Caco-2 (cell line): ENCODE results near the gene SLC7A5. TPM values are rescaled to one million over a fixed set of nuclear protein-coding genes. Genes with fewer than 3 reads are reported as not detected.
A peak's percentile ranks its signal among the peaks of the same experiment; 100 is the strongest.
"Not testable (repeated sequence)": the region's sequence is repeated elsewhere in the genome, so short reads cannot be mapped to it uniquely, and the experiment has no call there.

Experiments
- BruUV-seq: library from RNA; stranded (reverse); fragments of 400-500 nt; replicated peaks from 2 replicates; lab custom pipeline; 2021; lab: Mats Ljungman, UMichigan
- CTCF ChIA-PET: fragments of 300-600 bp; sonication (Branson Sonifier 250); formaldehyde crosslinking; loops from one replicate; lab custom pipeline; 2022; ENCODE audit warnings: antibody characterized with exemption; lab: Charles Lee
- POLR2A ChIA-PET: fragments of 300-600 bp; sonication (Branson Sonifier 250); formaldehyde crosslinking; loops from one replicate; lab custom pipeline; 2022; ENCODE audit warnings: antibody characterized with exemption; lab: Charles Lee
- DNase-seq, 2 experiments: peaks; one replicate each; pipeline versions ENCODE4 v3.0.0 to v3.0.0-alpha.2; 2020 to 2022
- H3K27me3 ChIP-seq: replicated peaks from 2 replicates; pipeline ENCODE4 v1.6.0; 2011; ENCODE audit warnings: low read length; ENCODE audit not compliant: control insufficient read depth, insufficient read depth
- H3K36me3 ChIP-seq: 2 replicates; pipeline ENCODE4 v1.5.1; 2011; ENCODE audit warnings: low read length; ENCODE audit not compliant: control insufficient read depth, insufficient read depth
- H3K4me1 ChIP-seq: fragments of 250-450 bp; sonication (Bioruptor Pico); 2 replicates; pipeline ENCODE4 v1.5.1; 2020; ENCODE audit warnings: mild to moderate bottlenecking
- H3K4me3 ChIP-seq: 2 replicates; pipeline ENCODE4 v1.5.1; 2011; ENCODE audit warnings: low read depth, mild to moderate bottlenecking, control low read depth, low read length
- H3K9me3 ChIP-seq: fragments of 250-450 bp; sonication (Bioruptor Pico); 2 replicates; pipeline ENCODE4 v1.5.1; 2020; ENCODE audit warnings: mild to moderate bottlenecking, moderate library complexity
- H3K27ac Mint-ChIP-seq: one replicate; pipeline ENCODE4 v1.8.0; 2022; ENCODE audit warnings: mixed read lengths; ENCODE audit not compliant: unreplicated experiment
- H3K27me3 Mint-ChIP-seq: one replicate; pipeline ENCODE4 v1.8.0; 2022; ENCODE audit warnings: mixed read lengths; ENCODE audit not compliant: insufficient read depth, unreplicated experiment
- H3K36me3 Mint-ChIP-seq: one replicate; pipeline ENCODE4 v1.8.0; 2022; ENCODE audit warnings: mild to moderate bottlenecking, mixed read lengths; ENCODE audit not compliant: insufficient read depth, unreplicated experiment
- H3K4me1 Mint-ChIP-seq: one replicate; pipeline ENCODE4 v1.8.0; 2022; ENCODE audit warnings: low read depth, mixed read lengths; ENCODE audit not compliant: unreplicated experiment
- H3K4me3 Mint-ChIP-seq: one replicate; pipeline ENCODE4 v1.8.0; 2022; ENCODE audit warnings: mild to moderate bottlenecking, moderate library complexity, mixed read lengths; ENCODE audit not compliant: unreplicated experiment
- H3K9me3 Mint-ChIP-seq: one replicate; pipeline ENCODE4 v1.8.0; 2022; ENCODE audit warnings: mixed read lengths; ENCODE audit not compliant: unreplicated experiment
- intact Hi-C: fragments of 100-400 bp; cut with micrococcal nuclease; formaldehyde crosslinking; loops from one replicate; pipeline ENCODE4 v1.10.0; 2022; ENCODE audit not compliant: unreplicated experiment
- total RNA-seq: library from RNA; stranded (reverse); gene quantifications from 2 replicates; pipeline ENCODE4 v1.2.3, GENCODE V29; 2022
- TF ChIP-seq, protein P1 (sequence below), 2 experiments: fragments of 200-600 bp in 1 of 2; IDR thresholded peaks; 1 replicate in 1 of 2; 2 replicates in 1 of 2; pipeline versions ENCODE4 v1.5.1 to v1.8.0; 2011 to 2022; ENCODE audit warnings: antibody characterized with exemption in 1 of 2, control low read depth in 1 of 2, inconsistent platforms in 1 of 2, low read depth in 1 of 2, low read length in 1 of 2, mild to moderate bottlenecking in 1 of 2, moderate library complexity in 1 of 2; ENCODE audit not compliant: insufficient read depth in 1 of 2, severe bottlenecking in 1 of 2, unreplicated experiment in 1 of 2

The SLC7A5 gene
- total RNA-seq, 1 experiment from 2014 or later: 534 TPM

DNA sequence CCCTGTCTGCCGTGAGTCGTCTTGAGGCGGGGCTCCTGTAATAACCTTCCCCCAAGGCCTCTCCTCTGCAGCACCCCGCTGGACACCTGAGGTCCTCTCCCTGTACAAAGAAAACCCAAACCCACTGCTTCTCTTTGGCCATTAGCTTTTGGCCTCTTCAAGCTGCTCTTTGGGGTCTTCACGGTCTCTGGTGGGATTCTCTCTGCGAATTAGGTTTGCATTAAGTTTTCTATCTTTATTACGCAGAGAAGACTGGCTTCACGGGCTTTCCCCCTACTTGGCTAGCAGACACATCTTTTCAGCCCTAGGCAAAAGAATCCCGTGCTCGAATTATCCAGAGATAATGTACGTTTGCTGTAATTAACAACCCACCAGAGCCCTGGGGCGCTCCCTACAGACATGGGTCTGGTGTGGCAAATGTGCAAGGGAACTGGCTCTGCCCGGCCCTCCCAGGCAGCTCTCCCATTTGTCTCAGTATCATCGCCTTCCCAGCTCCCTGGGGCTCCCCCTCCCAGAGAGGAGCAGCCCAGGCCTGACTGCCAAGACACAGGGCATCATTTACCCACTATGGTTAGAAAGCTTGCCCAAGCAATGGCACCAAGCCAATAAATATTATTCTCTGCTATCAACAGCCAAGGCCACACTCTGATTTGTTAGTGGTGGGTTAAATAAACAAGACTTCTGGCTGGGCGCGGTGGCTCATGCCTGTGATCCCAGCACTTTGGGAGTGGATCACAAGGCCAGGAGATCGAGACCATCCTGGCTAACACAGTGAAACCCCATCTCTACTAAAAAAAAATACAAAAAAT is 78.8 kb downstream of the SLC7A5 start:
- no peak overlapping the region for H3K4me3 Mint-ChIP-seq
- POLR2A ChIA-PET: interaction anchor here (1.1 kb wide), 1 partner anchor 25 kb away, joined by 5 read pairs; the partner anchor contains the start of gene KLHDC4
- no TSS peak for BruUV-seq

DNA sequence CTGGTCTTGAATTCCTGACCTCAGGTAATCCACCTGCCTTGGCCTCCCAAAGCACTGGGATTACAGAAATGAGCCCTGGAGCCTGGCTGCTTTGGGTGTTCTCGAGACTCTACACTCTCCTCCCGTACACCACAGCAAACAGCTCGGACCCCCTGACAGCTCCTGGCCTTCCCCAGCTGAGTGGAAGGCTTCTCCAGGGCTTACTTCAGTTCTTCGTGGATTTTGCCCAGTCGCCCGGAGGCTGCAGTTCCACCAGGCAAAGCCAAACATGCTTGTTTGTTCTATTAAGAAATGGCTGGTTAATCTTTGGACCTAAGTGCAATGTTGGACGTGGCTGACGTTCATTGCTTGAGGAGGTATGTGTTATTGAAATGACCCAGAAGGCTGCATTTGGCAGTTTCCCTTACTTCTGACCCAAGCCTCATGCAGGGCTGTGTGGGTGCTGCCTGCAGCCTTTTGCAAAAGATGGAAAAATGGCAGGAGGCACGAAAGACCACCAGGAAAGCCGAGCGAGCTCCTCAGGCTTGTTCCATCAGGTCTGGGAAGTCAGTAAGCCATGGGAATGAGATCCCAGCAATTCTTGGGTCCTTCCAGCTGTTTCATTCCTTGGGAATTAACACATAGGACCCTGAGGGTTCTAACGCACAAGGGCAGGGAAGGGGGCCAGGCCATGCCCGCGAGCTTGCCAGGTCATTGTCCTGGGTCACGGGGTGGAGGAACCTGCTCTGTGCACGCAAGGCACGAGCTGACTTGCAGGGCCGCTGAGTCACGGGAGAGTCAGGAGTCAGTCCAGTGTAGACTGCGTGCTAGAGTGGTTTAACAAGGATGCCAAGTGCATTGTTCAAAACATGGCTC is 79.6 kb downstream of the SLC7A5 start:
- Mint-ChIP-seq H3K9me3 (no peaks in the 10 kb centered on the region), H3K27ac (peak overlapping the region; percentile 91), H3K4me1 (peaks cover 62% of the 10 kb centered on the region), H3K27me3 (no peaks in the 10 kb centered on the region), H3K36me3 (peaks cover 7% of the 10 kb centered on the region), H3K4me3 (peak overlapping the region; percentile 49)
- intact Hi-C loops: loop anchor here (1.0 to 2.0 kb wide), 3 partner anchors 10 to 155 kb away; no protein-coding TSS in a partner anchor
- H3K27me3 ChIP-seq: no peaks in the 10 kb centered on the region
- BruUV-seq: no TSS peak
- ChIA-PET POLR2A (interaction anchor here (0.6 to 1.1 kb wide), 3 partner anchors 24 to 472 kb away, joined by 3 to 5 read pairs (median 4); partner anchors contain the start of gene KLHDC4), CTCF (interaction anchor here (0.7 to 1.5 kb wide), 6 partner anchors 9 to 95 kb away, joined by 3 to 5 read pairs (median 4); no protein-coding TSS in a partner anchor)
- no peak overlapping the region for H3K4me3 ChIP-seq
- peak; percentile 79 to 86 for DNase-seq
- TF ChIP-seq, protein P1, sequence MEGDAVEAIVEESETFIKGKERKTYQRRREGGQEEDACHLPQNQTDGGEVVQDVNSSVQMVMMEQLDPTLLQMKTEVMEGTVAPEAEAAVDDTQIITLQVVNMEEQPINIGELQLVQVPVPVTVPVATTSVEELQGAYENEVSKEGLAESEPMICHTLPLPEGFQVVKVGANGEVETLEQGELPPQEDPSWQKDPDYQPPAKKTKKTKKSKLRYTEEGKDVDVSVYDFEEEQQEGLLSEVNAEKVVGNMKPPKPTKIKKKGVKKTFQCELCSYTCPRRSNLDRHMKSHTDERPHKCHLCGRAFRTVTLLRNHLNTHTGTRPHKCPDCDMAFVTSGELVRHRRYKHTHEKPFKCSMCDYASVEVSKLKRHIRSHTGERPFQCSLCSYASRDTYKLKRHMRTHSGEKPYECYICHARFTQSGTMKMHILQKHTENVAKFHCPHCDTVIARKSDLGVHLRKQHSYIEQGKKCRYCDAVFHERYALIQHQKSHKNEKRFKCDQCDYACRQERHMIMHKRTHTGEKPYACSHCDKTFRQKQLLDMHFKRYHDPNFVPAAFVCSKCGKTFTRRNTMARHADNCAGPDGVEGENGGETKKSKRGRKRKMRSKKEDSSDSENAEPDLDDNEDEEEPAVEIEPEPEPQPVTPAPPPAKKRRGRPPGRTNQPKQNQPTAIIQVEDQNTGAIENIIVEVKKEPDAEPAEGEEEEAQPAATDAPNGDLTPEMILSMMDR (IDR thresholded peaks at IDR 0.05; ENCODE audit: insufficient read depth in 1 of 2, low read depth in 1 of 2, low read length in 1 of 2, severe bottlenecking in 1 of 2, unreplicated experiment in 1 of 2): no peak
- H3K36me3 ChIP-seq: no peaks in the 10 kb centered on the region
- no peaks in the 10 kb centered on the region for H3K9me3 ChIP-seq
- peaks cover 60% of the 10 kb centered on the region for H3K4me1 ChIP-seq

More for the DNA sequence above, 78.8 kb downstream of the SLC7A5 start:
- peaks cover 54% of the 10 kb centered on the region for H3K4me1 Mint-ChIP-seq
- no peaks in the 10 kb centered on the region for H3K9me3 Mint-ChIP-seq
- no peaks in the 10 kb centered on the region for H3K9me3 ChIP-seq
- CTCF ChIA-PET: interaction anchor here (1.4 to 1.5 kb wide), 3 partner anchors 12 to 52 kb away, joined by 3 to 5 read pairs (median 3); no protein-coding TSS in a partner anchor
- no peak overlapping the region for H3K4me3 ChIP-seq
- intact Hi-C loops: no loop called here
- H3K27ac Mint-ChIP-seq: peak overlapping the region; percentile 91
- no peaks in the 10 kb centered on the region for H3K36me3 ChIP-seq
- TF ChIP-seq, protein P1 (IDR thresholded peaks at IDR 0.05; ENCODE audit: insufficient read depth in 1 of 2, low read depth in 1 of 2, low read length in 1 of 2, severe bottlenecking in 1 of 2, unreplicated experiment in 1 of 2): no peak
- no peaks in the 10 kb centered on the region for H3K27me3 ChIP-seq
- peaks cover 7% of the 10 kb centered on the region for H3K36me3 Mint-ChIP-seq
- no peaks in the 10 kb centered on the region for H3K27me3 Mint-ChIP-seq
- peaks cover 52% of the 10 kb centered on the region for H3K4me1 ChIP-seq
- no peak for DNase-seq

DNA sequence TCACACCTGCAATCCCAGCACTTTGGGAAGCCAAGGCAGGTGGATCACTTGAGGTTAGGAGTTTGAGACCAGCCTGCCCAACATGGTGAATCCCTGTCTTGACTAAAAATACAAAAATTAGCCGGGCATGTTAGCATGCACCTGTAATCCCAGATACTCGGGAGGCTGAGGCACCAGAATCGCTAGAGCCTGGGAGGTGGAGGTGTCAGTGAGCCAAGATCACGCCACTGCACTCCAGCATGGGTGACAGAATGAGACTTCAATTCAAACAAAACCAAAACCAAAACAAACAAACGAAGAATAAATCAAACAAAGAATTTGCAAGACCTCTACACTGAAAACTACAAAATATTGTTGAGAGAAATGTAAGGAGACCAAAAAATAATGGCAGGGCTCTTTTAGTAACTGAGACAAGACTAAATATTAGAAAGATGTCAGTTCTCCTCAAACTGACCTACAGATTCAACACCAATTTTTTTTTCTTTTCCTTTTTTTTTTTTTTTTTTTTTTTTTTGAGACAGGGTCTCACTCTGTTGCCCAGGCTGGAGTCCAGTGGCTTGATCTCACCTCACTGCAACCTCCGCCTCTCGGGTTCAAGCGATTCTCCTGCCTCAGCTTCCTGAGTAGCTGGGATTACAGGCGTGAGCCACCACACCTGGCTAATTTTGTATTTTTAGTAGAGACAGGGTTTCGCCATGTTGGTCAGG is 80.4 kb downstream of the SLC7A5 start:
- H3K9me3 ChIP-seq, H3K27me3 ChIP-seq, H3K9me3 Mint-ChIP-seq, DNase-seq, H3K36me3 ChIP-seq, H3K4me3 ChIP-seq, H3K36me3 Mint-ChIP-seq, H3K27me3 Mint-ChIP-seq: not testable (repeated sequence)
- Mint-ChIP-seq H3K4me1 (peaks cover 65% of the 10 kb centered on the region), H3K27ac (peak overlapping the region; percentile 91), H3K4me3 (peak overlapping the region; percentile 49)
- ChIA-PET CTCF (interaction anchor here (0.6 to 1.1 kb wide), 6 partner anchors 8 to 96 kb away, joined by 3 to 7 read pairs (median 4); no protein-coding TSS in a partner anchor), POLR2A (interaction anchor here (1.0 kb wide), 1 partner anchor 82 kb away, joined by 3 read pairs; no protein-coding TSS in a partner anchor)
- intact Hi-C loops: loop anchor here (1.0 to 2.0 kb wide), 3 partner anchors 10 to 156 kb away; no protein-coding TSS in a partner anchor
- TSS peak; percentile 84 for BruUV-seq
- peaks cover 68% of the 10 kb centered on the region for H3K4me1 ChIP-seq

DNA sequence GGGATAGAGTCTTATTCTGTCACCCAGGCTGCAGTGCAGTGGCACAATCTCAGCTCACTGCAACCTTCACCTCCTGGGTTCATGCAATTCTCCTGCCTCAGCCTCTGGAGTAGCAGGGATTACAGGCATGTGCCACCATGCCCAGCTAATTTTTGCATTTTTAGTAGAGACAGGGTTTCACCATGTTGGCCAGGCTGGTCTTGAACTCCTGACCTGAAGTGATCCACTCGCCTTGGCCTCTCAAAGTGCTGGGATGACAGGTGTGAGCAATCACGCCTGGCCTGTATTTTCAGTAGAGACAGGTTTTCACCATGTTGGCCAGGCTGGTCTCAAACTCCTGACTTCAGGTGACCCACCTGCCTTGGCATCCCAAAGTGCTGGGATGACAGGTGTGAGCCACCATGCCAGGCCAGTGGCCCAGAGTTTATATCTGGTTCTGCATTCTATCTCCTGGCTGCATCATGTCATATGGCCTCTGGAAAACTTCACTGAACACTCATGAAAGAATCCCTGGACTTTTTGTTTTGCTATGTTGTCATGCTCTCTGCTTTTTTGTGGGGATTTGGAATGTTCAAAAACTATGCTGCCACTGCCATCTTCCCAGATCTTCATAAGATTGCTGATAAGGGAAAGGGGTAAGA is 81.7 kb downstream of the SLC7A5 start:
- Mint-ChIP-seq H3K27ac (peak overlapping the region; percentile 91), H3K4me1 (peaks cover 70% of the 10 kb centered on the region)
- H3K27me3 ChIP-seq, CTCF ChIA-PET, H3K36me3 Mint-ChIP-seq, BruUV-seq, H3K27me3 Mint-ChIP-seq, H3K4me3 ChIP-seq, H3K9me3 ChIP-seq, H3K9me3 Mint-ChIP-seq, H3K4me3 Mint-ChIP-seq, H3K36me3 ChIP-seq, POLR2A ChIA-PET, DNase-seq: not testable (repeated sequence)
- intact Hi-C loops: loop anchor here (2.0 kb wide), 2 partner anchors 19 to 157 kb away; no protein-coding TSS in a partner anchor
- H3K4me1 ChIP-seq: peaks cover 79% of the 10 kb centered on the region
